Cardiac muscle cell (in vitro differentiated cells and primary cell): ENCODE data around the gene WNT4. TPM values are rescaled to one million over a fixed set of nuclear protein-coding genes. Genes with fewer than 3 reads are reported as not detected.

Experiments used
- DNase-seq, 2 donors: peaks; one replicate each; pipeline versions ENCODE4 v3.0.0 to v3.0.0-alpha.2; 2010 to 2017; ENCODE audit warnings: low read depth in 1 of 2, low spot score in 1 of 2
- H3K27ac ChIP-seq: fragments of 200-600 bp; sonication (generic); 2 replicates; pipeline ENCODE4 v1.5.1; 2016
- H3K27me3 ChIP-seq: fragments of 200-600 bp; sonication (generic); 2 replicates; pipeline ENCODE4 v1.6.0; 2016; ENCODE audit warnings: control low read depth
- H3K36me3 ChIP-seq: fragments of 200-600 bp; sonication (generic); 2 replicates; pipeline ENCODE4 v1.5.1; 2016; ENCODE audit warnings: control low read depth
- H3K4me1 ChIP-seq: fragments of 200-600 bp; sonication (generic); 2 replicates; pipeline ENCODE4 v1.8.1; 2017; ENCODE audit warnings: low read depth, mild to moderate bottlenecking, mixed run types
- H3K4me3 ChIP-seq: fragments of 200-600 bp; sonication (generic); 2 replicates; pipeline ENCODE4 v1.5.1; 2016; ENCODE audit warnings: mild to moderate bottlenecking
- H3K9me3 ChIP-seq: fragments of 200-600 bp; sonication (generic); 2 replicates; pipeline ENCODE4 v1.5.1; 2017; ENCODE audit warnings: low read depth, mild to moderate bottlenecking, control low read depth
- CTCF ChIP-seq: IDR thresholded peaks from 2 replicates; pipeline ENCODE4 v1.5.1; 2012; ENCODE audit warnings: low read depth, mild to moderate bottlenecking, low read length
- polyA plus RNA-seq: library from polyadenylated mRNA; unstranded; fragments of >200 nt; fragmentation: Nextera tagmentation; extraction: Ambion mirVana; gene quantifications from 2 replicates; pipeline ENCODE4 v1.2.1, GENCODE V29; 2016
- total RNA-seq: library from RNA; depleted of rRNA; stranded (reverse); fragments of >200 nt; gene quantifications from 2 replicates; pipeline ENCODE4 v1.2.3, GENCODE V29; 2016

Gene WNT4
- total and polyA plus RNA-seq, 2 experiments from 2014 or later = not detected

GRCh38 chr1:22123901-22124404 lies 18.9 kb downstream of the WNT4 start:
- DNase-seq = no peak
- Histone ChIP-seq H3K4me1 (peaks cover 11% of the 10 kb centered on the region), H3K4me3 (no peak overlapping the region), H3K27ac (no peak overlapping the region), H3K9me3 (no peaks in the 10 kb centered on the region), H3K36me3 (no peaks in the 10 kb centered on the region), H3K27me3 (no peaks in the 10 kb centered on the region)
- no peak for TF ChIP-seq CTCF

GRCh38 chr1:22123071-22123390 lies 19.9 kb downstream of the WNT4 start:
- H3K36me3 ChIP-seq = no peaks in the 10 kb centered on the region
- H3K9me3 ChIP-seq = no peaks in the 10 kb centered on the region
- H3K27ac ChIP-seq = no peak overlapping the region
- peaks cover 11% of the 10 kb centered on the region for H3K4me1 ChIP-seq
- H3K4me3 ChIP-seq = no peak overlapping the region
- H3K27me3 ChIP-seq = no peaks in the 10 kb centered on the region
- DNase-seq = no peak
- TF ChIP-seq CTCF = no peak

- Histone ChIP-seq H3K36me3 (no peaks in the 10 kb centered on the region), H3K27me3 (no peaks in the 10 kb centered on the region), H3K27ac (peak overlapping the region; percentile 22), H3K4me3 (no peak overlapping the region), H3K9me3 (no peaks in the 10 kb centered on the region), H3K4me1 (peaks cover 11% of the 10 kb centered on the region)
- DNase-seq = no peak
- no peak for TF ChIP-seq CTCF
These were observed 20.4 kb downstream of the WNT4 start for GRCh38 chr1:22122273-22123070.

GRCh38 chr1:22121421-22121911 lies 21.4 kb downstream of the WNT4 start:
- no peak for TF ChIP-seq CTCF
- H3K4me1 ChIP-seq = peaks cover 11% of the 10 kb centered on the region
- H3K27ac ChIP-seq = no peak overlapping the region
- H3K4me3 ChIP-seq = no peak overlapping the region
- no peaks in the 10 kb centered on the region for H3K36me3 ChIP-seq
- DNase-seq = no peak
- H3K9me3 ChIP-seq = no peaks in the 10 kb centered on the region
- H3K27me3 ChIP-seq = no peaks in the 10 kb centered on the region

GRCh38 chr1:22120469-22120790 lies 22.5 kb downstream of the WNT4 start:
- no peaks in the 10 kb centered on the region for H3K27me3 ChIP-seq
- no peak for TF ChIP-seq CTCF
- no peak for DNase-seq
- no peaks in the 10 kb centered on the region for H3K9me3 ChIP-seq
- H3K36me3 ChIP-seq = no peaks in the 10 kb centered on the region
- no peak overlapping the region for H3K4me3 ChIP-seq
- H3K4me1 ChIP-seq = peaks cover 13% of the 10 kb centered on the region
- H3K27ac ChIP-seq = no peak overlapping the region
